Fibroblast of lung (primary cell): ENCODE results near the gene NOX3. TPM values are rescaled to one million over a fixed set of nuclear protein-coding genes. Genes with fewer than 3 reads are reported as not detected.

Experiments
- DNase-seq, 2 donors: peaks; one replicate each; pipeline versions ENCODE4 v3.0.0 to v3.0.0-alpha.2; 2010; ENCODE audit warnings: low read depth in 2 of 2
- H2AFZ ChIP-seq: 2 replicates; pipeline ENCODE4 v1.5.1; 2012; ENCODE audit warnings: low read length, control low read depth, inconsistent platforms
- H3K27ac ChIP-seq: 2 replicates; pipeline ENCODE4 v1.5.1; 2011; ENCODE audit warnings: low read length, control low read depth; ENCODE audit not compliant: insufficient read depth
- H3K27me3 ChIP-seq: 2 replicates; pipeline ENCODE4 v1.5.1; 2011; ENCODE audit warnings: mild to moderate bottlenecking, low read length; ENCODE audit not compliant: control insufficient read depth, insufficient read depth
- H3K36me3 ChIP-seq: 2 replicates; pipeline ENCODE4 v1.5.1; 2011; ENCODE audit warnings: low read length; ENCODE audit not compliant: control insufficient read depth, insufficient read depth
- H3K4me1 ChIP-seq: 2 replicates; pipeline ENCODE4 v1.5.1; 2011; ENCODE audit warnings: low read length; ENCODE audit not compliant: control insufficient read depth, insufficient read depth; ENCODE audit errors: extremely low read depth
- H3K4me2 ChIP-seq: 2 replicates; pipeline ENCODE4 v1.5.1; 2011; ENCODE audit warnings: low read length, control low read depth; ENCODE audit not compliant: insufficient read depth; ENCODE audit errors: extremely low read depth
- H3K4me3 ChIP-seq, 4 experiments: fragments of 200-600 bp in 1 of 4; sonication (generic) in 1 of 4; replicated peaks in 1 of 4; 2 replicates each; pipeline ENCODE4 v1.5.1; 2011 to 2016; ENCODE audit warnings: low read length in 4 of 4, low read depth in 3 of 4, mild to moderate bottlenecking in 3 of 4, control low read depth in 2 of 4, inconsistent platforms in 1 of 4, mixed read lengths in 1 of 4; ENCODE audit not compliant: insufficient read depth in 1 of 4; ENCODE audit errors: control extremely low read depth in 1 of 4
- H3K79me2 ChIP-seq: 2 replicates; pipeline ENCODE4 v1.5.1; 2012; ENCODE audit warnings: mild to moderate bottlenecking, low read length, inconsistent platforms; ENCODE audit not compliant: control insufficient read depth, insufficient read depth
- H3K9ac ChIP-seq: 2 replicates; pipeline ENCODE4 v1.5.1; 2011; ENCODE audit warnings: mild to moderate bottlenecking, low read length, control low read depth; ENCODE audit not compliant: insufficient read depth
- H3K9me3 ChIP-seq: 2 replicates; pipeline ENCODE4 v1.5.1; 2012; ENCODE audit warnings: low read depth, low read length; ENCODE audit not compliant: control insufficient read depth, insufficient read depth
- H4K20me1 ChIP-seq: 2 replicates; pipeline ENCODE4 v1.5.1; 2011; ENCODE audit warnings: low read length; ENCODE audit not compliant: control insufficient read depth, insufficient read depth; ENCODE audit errors: extremely low read depth
- CTCF ChIP-seq, 2 donors: IDR thresholded peaks in 1 of 2; conservative IDR thresholded peaks in 1 of 2; 1 replicate in 1 of 2; 2 replicates in 1 of 2; pipeline ENCODE4 v1.5.1; 2011 to 2012; ENCODE audit warnings: low read length in 2 of 2, control low read depth in 1 of 2, inconsistent platforms in 1 of 2, low read depth in 1 of 2, mild to moderate bottlenecking in 1 of 2
- EZH2 ChIP-seq: IDR thresholded peaks from 2 replicates; pipeline ENCODE4 v1.5.1; 2012; ENCODE audit warnings: low read length, control low read depth, mild to moderate bottlenecking; ENCODE audit errors: missing control alignments
- polyA plus RNA-seq, 2 donors: library from polyadenylated mRNA; depleted of rRNA in 1 of 2; stranded (reverse) in 1 of 2; unstranded in 1 of 2; fragments of >200 nt; gene quantifications; 2 replicates each; pipeline ENCODE4 v1.2.1, GENCODE V29; 2011 to 2012; ENCODE audit warnings: missing spikeins in 1 of 2
- total RNA-seq: library from RNA; depleted of rRNA; stranded (reverse); fragments of >200 nt; gene quantifications from 2 replicates; pipeline ENCODE4 v1.2.1, GENCODE V29; 2014

NOX3 gene
- total and polyA plus RNA-seq, 2 donors (not counting 1 experiment from before 2014, with no cell fraction given) = not detected

GRCh38 chr6:155420492-155420891, 35.1 kb downstream of the NOX3 start:
- Histone ChIP-seq H2AFZ (no peak overlapping the region), H3K79me2 (no peaks in the 10 kb centered on the region)
- no peak for TF ChIP-seq EZH2
- no peak for TF ChIP-seq CTCF (conservative IDR thresholded peaks at IDR 0.05 in 1 of 2, IDR thresholded peaks at IDR 0.05 in 1 of 2; ENCODE audit: low read depth in 1 of 2, low read length in 2 of 2)

GRCh38 chr6:155419161-155419560, 36.5 kb downstream of the NOX3 start:
- TF ChIP-seq CTCF (conservative IDR thresholded peaks at IDR 0.05 in 1 of 2, IDR thresholded peaks at IDR 0.05 in 1 of 2; ENCODE audit: low read depth in 1 of 2, low read length in 2 of 2) = no peak
- no peak for TF ChIP-seq EZH2
- H3K79me2 ChIP-seq = no peaks in the 10 kb centered on the region
- H3K27me3 ChIP-seq = no peaks in the 10 kb centered on the region
- peaks cover 6% of the 10 kb centered on the region for H3K4me1 ChIP-seq
- H3K4me3 ChIP-seq = no peak overlapping the region
- no peaks in the 10 kb centered on the region for H3K9me3 ChIP-seq
- H3K36me3 ChIP-seq = no peaks in the 10 kb centered on the region
- DNase-seq = peak in 1 of 2 donors; percentile 47
- H4K20me1 ChIP-seq = no peaks in the 10 kb centered on the region
- no peak overlapping the region for H3K9ac ChIP-seq
- H3K27ac ChIP-seq = no peak overlapping the region
- H3K4me2 ChIP-seq = no peak overlapping the region
- no peak overlapping the region for H2AFZ ChIP-seq

More at GRCh38 chr6:155420492-155420891, 35.1 kb downstream of the NOX3 start:
- Histone ChIP-seq H3K9me3 (no peaks in the 10 kb centered on the region), H3K4me1 (peaks cover 6% of the 10 kb centered on the region), H3K4me2 (no peak overlapping the region), H4K20me1 (no peaks in the 10 kb centered on the region), H3K4me3 (no peak overlapping the region), H3K36me3 (no peaks in the 10 kb centered on the region), H3K27me3 (no peaks in the 10 kb centered on the region), H3K27ac (no peak overlapping the region), H3K9ac (no peak overlapping the region)
- no peak for DNase-seq

- H4K20me1 ChIP-seq = no peaks in the 10 kb centered on the region
- peak overlapping the region; percentile 6 for H3K27ac ChIP-seq
- no peaks in the 10 kb centered on the region for H3K79me2 ChIP-seq
- H3K4me1 ChIP-seq = peaks cover 6% of the 10 kb centered on the region
- H2AFZ ChIP-seq = peak overlapping the region; percentile 72
- TF ChIP-seq CTCF (conservative IDR thresholded peaks at IDR 0.05 in 1 of 2, IDR thresholded peaks at IDR 0.05 in 1 of 2; ENCODE audit: low read depth in 1 of 2, low read length in 2 of 2) (no peak), EZH2 (no peak)
- DNase-seq = peak; percentile 51 to 69
- peak overlapping the region in 2 of 4 experiments; percentile 17 to 25 for H3K4me3 ChIP-seq
- H3K9ac ChIP-seq = no peak overlapping the region
- H3K27me3 ChIP-seq = no peaks in the 10 kb centered on the region
- peak overlapping the region; percentile 61 for H3K4me2 ChIP-seq
- H3K9me3 ChIP-seq = no peaks in the 10 kb centered on the region
- no peaks in the 10 kb centered on the region for H3K36me3 ChIP-seq
These were observed 37.5 kb downstream of the NOX3 start for GRCh38 chr6:155418017-155418761.
